Neural cell (in vitro differentiated cells): ENCODE data around the gene DNAJB8.

Source experiments
- EP300 ChIP-seq: fragments of 450-650 bp; conservative IDR thresholded peaks from 2 replicates; pipeline ENCODE4 v1.6.1; 2014; ENCODE audit warnings: antibody characterized with exemption, mild to moderate bottlenecking, moderate library complexity; ENCODE audit not compliant: poor library complexity, severe bottlenecking
- EZH2 ChIP-seq: fragments of 200-600, 300-800 bp; shearing (Covaris generic), sonication (generic); IDR thresholded peaks from 2 replicates; pipeline ENCODE4 v1.6.1; 2014; ENCODE audit warnings: antibody characterized with exemption, low read length, borderline replicate concordance, mild to moderate bottlenecking; ENCODE audit not compliant: insufficient read depth, poor library complexity, severe bottlenecking
- MXI1 ChIP-seq: fragments of 450-650 bp; conservative IDR thresholded peaks from 2 replicates; pipeline ENCODE4 v1.6.1; 2014; ENCODE audit warnings: antibody characterized with exemption, mild to moderate bottlenecking; ENCODE audit not compliant: poor library complexity, severe bottlenecking
- POLR2AphosphoS5 ChIP-seq: IDR thresholded peaks from 2 replicates; pipeline ENCODE4 v1.6.1; 2012
- RAD21 ChIP-seq: fragments of 450-650 bp; conservative IDR thresholded peaks from 2 replicates; pipeline ENCODE4 v1.6.1; 2014; ENCODE audit warnings: antibody characterized with exemption, mild to moderate bottlenecking, moderate library complexity
- REST ChIP-seq: IDR thresholded peaks from 2 replicates; pipeline ENCODE4 v1.6.1; 2012; ENCODE audit warnings: borderline replicate concordance
- SMC3 ChIP-seq: fragments of 450-650 bp; conservative IDR thresholded peaks from 2 replicates; pipeline ENCODE4 v1.6.1; 2014; ENCODE audit warnings: antibody characterized with exemption, mild to moderate bottlenecking, moderate library complexity; ENCODE audit not compliant: poor library complexity
- TAF1 ChIP-seq: IDR thresholded peaks from 2 replicates; pipeline ENCODE4 v1.6.1; 2012; ENCODE audit warnings: low read depth
- TF ChIP-seq, protein P1 (sequence below): fragments of 450-650 bp; IDR thresholded peaks from 2 replicates; pipeline ENCODE4 v1.5.1; 2014; ENCODE audit warnings: antibody characterized with exemption, mild to moderate bottlenecking, moderate library complexity; ENCODE audit not compliant: poor library complexity, severe bottlenecking

DNA sequence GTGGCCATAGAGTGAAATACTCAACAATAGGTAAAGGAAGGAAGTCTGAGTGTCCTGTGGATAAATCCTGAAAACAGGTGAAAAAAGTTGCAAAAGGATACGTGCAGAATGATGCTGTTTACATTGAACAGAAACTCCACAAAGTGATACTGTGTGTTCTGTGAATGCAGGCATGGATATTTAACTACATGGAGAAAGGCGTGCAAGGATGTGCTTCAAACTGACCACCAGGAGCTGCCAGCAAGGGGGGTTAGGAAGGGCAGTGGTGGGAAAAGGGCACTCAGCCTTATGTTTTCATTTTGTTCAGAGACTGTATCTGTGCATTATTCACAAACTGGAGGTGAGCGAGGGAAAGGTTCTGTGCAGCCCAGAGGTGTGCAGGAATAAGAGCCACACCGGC lies 47.4 kb downstream of the DNAJB8 start:
- no peak for TF ChIP-seq EP300
- TF ChIP-seq, protein P1, sequence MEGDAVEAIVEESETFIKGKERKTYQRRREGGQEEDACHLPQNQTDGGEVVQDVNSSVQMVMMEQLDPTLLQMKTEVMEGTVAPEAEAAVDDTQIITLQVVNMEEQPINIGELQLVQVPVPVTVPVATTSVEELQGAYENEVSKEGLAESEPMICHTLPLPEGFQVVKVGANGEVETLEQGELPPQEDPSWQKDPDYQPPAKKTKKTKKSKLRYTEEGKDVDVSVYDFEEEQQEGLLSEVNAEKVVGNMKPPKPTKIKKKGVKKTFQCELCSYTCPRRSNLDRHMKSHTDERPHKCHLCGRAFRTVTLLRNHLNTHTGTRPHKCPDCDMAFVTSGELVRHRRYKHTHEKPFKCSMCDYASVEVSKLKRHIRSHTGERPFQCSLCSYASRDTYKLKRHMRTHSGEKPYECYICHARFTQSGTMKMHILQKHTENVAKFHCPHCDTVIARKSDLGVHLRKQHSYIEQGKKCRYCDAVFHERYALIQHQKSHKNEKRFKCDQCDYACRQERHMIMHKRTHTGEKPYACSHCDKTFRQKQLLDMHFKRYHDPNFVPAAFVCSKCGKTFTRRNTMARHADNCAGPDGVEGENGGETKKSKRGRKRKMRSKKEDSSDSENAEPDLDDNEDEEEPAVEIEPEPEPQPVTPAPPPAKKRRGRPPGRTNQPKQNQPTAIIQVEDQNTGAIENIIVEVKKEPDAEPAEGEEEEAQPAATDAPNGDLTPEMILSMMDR = no peak
- no peak for TF ChIP-seq MXI1
- TF ChIP-seq REST = no peak
- no peak for TF ChIP-seq POLR2AphosphoS5
- TF ChIP-seq EZH2 = no peak
- no peak for TF ChIP-seq TAF1
- TF ChIP-seq SMC3 = no peak
- TF ChIP-seq RAD21 = no peak
